Neuronal stem cell (in vitro differentiated cells): ENCODE data around the gene PEX26.

Source experiments
- DNase-seq: peaks from one replicate; pipeline ENCODE4 v3.0.0-alpha.2; 2013; ENCODE audit warnings: low spot score
- H2AFZ ChIP-seq: one replicate; pipeline ENCODE4 v1.6.1; 2013; ENCODE audit warnings: mild to moderate bottlenecking, low read length, inconsistent platforms
- H2AK5ac ChIP-seq: 2 replicates; pipeline ENCODE4 v1.6.1; 2013; ENCODE audit warnings: low read depth, mild to moderate bottlenecking, inconsistent platforms, low read length, moderate library complexity, mixed read lengths
- H2BK120ac ChIP-seq: 2 replicates; pipeline ENCODE4 v1.6.1; 2013; ENCODE audit warnings: low read depth, mild to moderate bottlenecking, inconsistent platforms, low read length, moderate library complexity, mixed read lengths
- H2BK12ac ChIP-seq: one replicate; pipeline ENCODE4 v1.6.1; 2013; ENCODE audit warnings: low read length, inconsistent platforms
- H2BK15ac ChIP-seq: 2 replicates; pipeline ENCODE4 v1.6.1; 2013; ENCODE audit warnings: mild to moderate bottlenecking, low read length, inconsistent platforms, mixed read lengths
- H2BK5ac ChIP-seq: one replicate; pipeline ENCODE4 v1.6.1; 2013; ENCODE audit warnings: inconsistent platforms, mild to moderate bottlenecking, low read length, moderate library complexity
- H3K14ac ChIP-seq: one replicate; pipeline ENCODE4 v1.6.1; 2013; ENCODE audit warnings: low read length, inconsistent platforms
- H3K18ac ChIP-seq: 2 replicates; pipeline ENCODE4 v1.6.1; 2013; ENCODE audit warnings: low read length, inconsistent platforms
- H3K23ac ChIP-seq: 2 replicates; pipeline ENCODE4 v1.6.1; 2013; ENCODE audit warnings: low read depth, mild to moderate bottlenecking, mixed read lengths, low read length, inconsistent platforms; ENCODE audit not compliant: poor library complexity
- H3K27ac ChIP-seq: replicated peaks from 3 replicates; pipeline ENCODE4 v1.5.1; 2013; ENCODE audit warnings: low read length, inconsistent platforms
- H3K27me3 ChIP-seq, 3 experiments: 2 replicates each; pipeline ENCODE4 v1.6.1; 2013; ENCODE audit warnings: low read length in 3 of 3, mild to moderate bottlenecking in 2 of 3, inconsistent platforms in 1 of 3, low read depth in 1 of 3, mixed read lengths in 1 of 3, moderate library complexity in 1 of 3; ENCODE audit not compliant: control insufficient read depth in 3 of 3, insufficient read depth in 3 of 3
- H3K36me3 ChIP-seq, 2 donors: replicated peaks in 1 of 2; 2 replicates each; pipeline ENCODE4 v1.6.1; 2013; ENCODE audit warnings: low read length in 2 of 2; ENCODE audit not compliant: control insufficient read depth in 2 of 2, insufficient read depth in 2 of 2
- H3K4ac ChIP-seq: 2 replicates; pipeline ENCODE4 v1.6.1; 2013; ENCODE audit warnings: inconsistent platforms, mild to moderate bottlenecking, low read length, moderate library complexity
- H3K4me1 ChIP-seq, 2 donors: 1 replicate in 1 of 2; 2 replicates in 1 of 2; pipeline ENCODE4 v1.6.1; 2013; ENCODE audit warnings: low read length in 2 of 2, low read depth in 1 of 2; ENCODE audit not compliant: control insufficient read depth in 2 of 2, insufficient read depth in 1 of 2
- H3K4me2 ChIP-seq: one replicate; pipeline ENCODE4 v1.6.1; 2013; ENCODE audit warnings: mild to moderate bottlenecking, low read length, inconsistent platforms; ENCODE audit not compliant: insufficient read depth, poor library complexity, severe bottlenecking
- H3K4me3 ChIP-seq, 2 donors: 2 replicates each; pipeline ENCODE4 v1.5.1; 2013; ENCODE audit warnings: low read length in 2 of 2, mild to moderate bottlenecking in 2 of 2, inconsistent platforms in 1 of 2, moderate library complexity in 1 of 2
- H3K79me1 ChIP-seq: one replicate; pipeline ENCODE4 v1.6.1; 2013; ENCODE audit warnings: low read depth, mild to moderate bottlenecking, inconsistent platforms, low read length, moderate library complexity
- H3K9ac ChIP-seq: one replicate; pipeline ENCODE4 v1.6.1; 2013; ENCODE audit warnings: mild to moderate bottlenecking, low read depth, low read length, inconsistent platforms; ENCODE audit not compliant: poor library complexity
- H3K9me3 ChIP-seq, 2 donors: replicated peaks in 1 of 2; 2 replicates each; pipeline versions ENCODE3 to v1.6.1; 2013; ENCODE audit warnings: low read length in 2 of 2, mild to moderate bottlenecking in 2 of 2, inconsistent platforms in 1 of 2, low read depth in 1 of 2, mixed read lengths in 1 of 2, moderate library complexity in 1 of 2; ENCODE audit not compliant: control insufficient read depth in 2 of 2, insufficient read depth in 1 of 2
- H4K8ac ChIP-seq: one replicate; pipeline ENCODE4 v1.6.1; 2013; ENCODE audit warnings: low read depth, mild to moderate bottlenecking, inconsistent platforms, low read length, moderate library complexity
- H4K91ac ChIP-seq: one replicate; pipeline ENCODE4 v1.6.1; 2013; ENCODE audit warnings: low read length, low read depth, mild to moderate bottlenecking, inconsistent platforms; ENCODE audit not compliant: poor library complexity
- WGBS, 2 donors: extraction: QIAGEN DNeasy Blood & Tissue Kit; methylation state at CpG; one replicate each; pipeline ENCODE4 v1.1.7; 2013; ENCODE audit warnings: missing lambda C conversion rate in 2 of 2, mixed read lengths in 1 of 2; ENCODE audit not compliant: insufficient read length in 2 of 2, insufficient replicate concordance in 1 of 2; ENCODE audit errors: extremely low coverage in 2 of 2; 5-methylcytosine and 5-hydroxymethylcytosine counted together

Gene PEX26

DNA sequence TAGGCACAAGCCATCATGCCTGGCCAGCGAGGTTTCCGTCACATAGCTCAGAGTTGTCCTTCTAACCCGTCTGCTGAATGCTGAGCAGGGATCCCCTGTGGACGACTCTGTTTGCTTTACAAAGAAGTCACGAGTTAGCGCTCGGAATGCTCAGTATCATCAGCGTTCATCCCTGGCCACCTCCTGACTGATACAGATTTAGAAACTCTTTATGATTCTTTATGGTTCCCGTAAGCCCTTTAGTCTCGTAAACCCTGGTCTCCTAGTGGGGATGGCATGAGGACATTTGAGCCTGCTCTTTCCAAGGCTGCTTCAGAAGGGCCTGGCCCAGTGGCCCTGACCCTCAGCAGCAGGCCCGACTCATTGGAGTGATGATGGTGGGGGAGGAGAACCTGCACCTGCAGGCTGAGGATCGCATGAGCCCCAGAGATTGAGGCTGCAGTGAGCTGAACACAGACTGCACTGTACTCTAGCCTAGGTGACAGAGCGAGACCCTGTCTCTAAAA, 9.6 kb downstream of the PEX26 start:
- no peak overlapping the region for H2AFZ ChIP-seq
- H3K4ac ChIP-seq, result no peak overlapping the region
- peaks cover 2% of the 10 kb centered on the region for H3K79me1 ChIP-seq
- no peak overlapping the region for H3K4me3 ChIP-seq
- H4K8ac ChIP-seq, result no peak overlapping the region
- H3K9ac ChIP-seq, result no peak overlapping the region
- H3K27ac ChIP-seq, result no peak overlapping the region
- H3K18ac ChIP-seq, result no peak overlapping the region
- H3K4me2 ChIP-seq, result no peak overlapping the region
- no peak overlapping the region for H2BK15ac ChIP-seq
- no peaks in the 10 kb centered on the region for H3K4me1 ChIP-seq
- peaks cover 40 to 86% of the 10 kb centered on the region in 2 donors for H3K36me3 ChIP-seq
- no peak for DNase-seq
- H3K9me3 ChIP-seq, result no peaks in the 10 kb centered on the region
- no peak overlapping the region for H3K23ac ChIP-seq
- WGBS, 2 donors, result no CpG with 5 or more reads among the region's 13 CpGs
- no peak overlapping the region for H4K91ac ChIP-seq
- H2AK5ac ChIP-seq, result no peak overlapping the region
- peaks cover 0 to 2% (median 0%) of the 10 kb centered on the region in 3 experiments for H3K27me3 ChIP-seq
- H2BK12ac ChIP-seq, result no peak overlapping the region
- H2BK120ac ChIP-seq, result no peak overlapping the region
- no peak overlapping the region for H2BK5ac ChIP-seq
- H3K14ac ChIP-seq, result no peak overlapping the region

DNA sequence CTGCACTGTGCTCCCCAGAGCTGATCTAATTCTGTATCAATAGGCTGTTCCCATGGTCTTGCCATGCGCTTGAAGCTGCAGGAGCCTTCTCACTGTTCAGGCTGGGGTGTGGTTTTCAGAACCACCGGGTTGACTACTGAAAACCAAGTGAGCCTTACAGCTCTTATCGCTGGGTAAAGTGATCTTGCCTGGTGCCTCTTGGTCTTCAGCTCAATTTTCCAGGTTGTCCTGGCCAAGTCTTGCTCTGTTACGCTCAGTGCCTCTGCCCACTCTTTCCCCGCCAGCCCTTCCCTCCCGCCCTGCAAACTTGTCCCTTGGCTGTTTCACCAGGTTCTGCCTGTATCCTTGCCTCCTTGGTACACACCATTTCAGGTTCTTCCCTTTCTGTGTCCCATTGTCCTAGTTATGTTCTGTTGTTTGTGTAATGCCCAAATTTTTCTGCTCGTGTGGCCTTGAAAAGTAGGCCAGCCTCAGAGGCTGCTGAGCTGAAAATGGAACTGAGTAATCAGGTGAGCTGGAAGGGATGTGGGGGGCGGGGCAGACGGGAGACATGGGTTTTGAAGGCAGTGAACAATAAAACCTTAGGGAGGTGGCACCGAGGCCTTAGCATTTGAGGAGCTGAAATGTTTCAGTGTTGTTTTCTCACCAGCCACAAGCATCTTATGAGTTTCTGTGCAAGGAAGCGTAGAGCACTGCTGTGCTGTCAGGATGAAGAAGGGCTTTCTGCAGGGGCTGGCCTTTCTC, 11.2 kb downstream of the PEX26 start:
- H3K4me1 ChIP-seq, result peaks cover 0 to 2% of the 10 kb centered on the region in 2 donors
- no peak overlapping the region for H4K91ac ChIP-seq
- H3K79me1 ChIP-seq, result peaks cover 2% of the 10 kb centered on the region
- H2BK15ac ChIP-seq, result no peak overlapping the region
- no peak overlapping the region for H3K23ac ChIP-seq
- H4K8ac ChIP-seq, result peak overlapping the region; percentile 43
- H2AK5ac ChIP-seq, result no peak overlapping the region
- no peak overlapping the region for H2AFZ ChIP-seq
- H3K27me3 ChIP-seq, result peaks cover 0 to 2% (median 0%) of the 10 kb centered on the region in 3 experiments
- no CpG with 5 or more reads among the region's 11 CpGs for WGBS, 2 donors
- no peaks in the 10 kb centered on the region for H3K9me3 ChIP-seq
- H2BK5ac ChIP-seq, result no peak overlapping the region
- no peak for DNase-seq
- no peak overlapping the region for H3K14ac ChIP-seq
- no peak overlapping the region for H3K27ac ChIP-seq
- H3K9ac ChIP-seq, result no peak overlapping the region
- no peak overlapping the region for H2BK12ac ChIP-seq
- H2BK120ac ChIP-seq, result no peak overlapping the region
- no peak overlapping the region for H3K4me2 ChIP-seq
- no peak overlapping the region for H3K4me3 ChIP-seq
- no peak overlapping the region for H3K4ac ChIP-seq
- peaks cover 32 to 71% of the 10 kb centered on the region in 2 donors for H3K36me3 ChIP-seq
- H3K18ac ChIP-seq, result no peak overlapping the region

- no peak overlapping the region for H3K4me3 ChIP-seq
- no CpG with 5 or more reads among the region's 8 CpGs for WGBS, 2 donors
- H2BK15ac ChIP-seq, result no peak overlapping the region
- H2AFZ ChIP-seq, result no peak overlapping the region
- peaks cover 2% of the 10 kb centered on the region for H3K79me1 ChIP-seq
- no peak overlapping the region for H4K91ac ChIP-seq
- no peak overlapping the region for H3K27ac ChIP-seq
- H3K4ac ChIP-seq, result no peak overlapping the region
- H3K9me3 ChIP-seq, result no peaks in the 10 kb centered on the region
- H2AK5ac ChIP-seq, result no peak overlapping the region
- H2BK12ac ChIP-seq, result no peak overlapping the region
- H3K14ac ChIP-seq, result no peak overlapping the region
- H2BK120ac ChIP-seq, result no peak overlapping the region
- no peak overlapping the region for H3K18ac ChIP-seq
- no peak overlapping the region for H2BK5ac ChIP-seq
- H3K36me3 ChIP-seq, result peaks cover 27 to 60% of the 10 kb centered on the region in 2 donors
- H3K4me2 ChIP-seq, result no peak overlapping the region
- H3K27me3 ChIP-seq, result no peaks in the 10 kb centered on the region
- no peak for DNase-seq
- no peak overlapping the region for H4K8ac ChIP-seq
- no peak overlapping the region for H3K9ac ChIP-seq
- no peak overlapping the region for H3K23ac ChIP-seq
- H3K4me1 ChIP-seq, result peaks cover 0 to 2% of the 10 kb centered on the region in 2 donors
Observed at GRCh38 chr22:18090286-18090685, 12.5 kb downstream of the PEX26 start.

GRCh38 chr22:18091478-18091877, 13.7 kb downstream of the PEX26 start:
- WGBS, 2 donors, result no CpG with 5 or more reads among the region's 7 CpGs
- Histone ChIP-seq H2BK5ac (no peak overlapping the region), H2AFZ (no peak overlapping the region), H3K4me3 (no peak overlapping the region), H3K14ac (no peak overlapping the region), H3K27me3 (no peaks in the 10 kb centered on the region), H3K27ac (no peak overlapping the region), H3K36me3 (peaks cover 24 to 54% of the 10 kb centered on the region in 2 donors), H2AK5ac (no peak overlapping the region), H4K8ac (no peak overlapping the region), H3K4me1 (peaks cover 0 to 2% of the 10 kb centered on the region in 2 donors), H3K18ac (no peak overlapping the region), H3K4me2 (no peak overlapping the region), H2BK15ac (no peak overlapping the region), H4K91ac (no peak overlapping the region), H2BK12ac (no peak overlapping the region), H3K23ac (no peak overlapping the region), H2BK120ac (no peak overlapping the region), H3K9ac (no peak overlapping the region), H3K9me3 (no peaks in the 10 kb centered on the region), H3K4ac (no peak overlapping the region), H3K79me1 (peaks cover 2% of the 10 kb centered on the region)
- no peak for DNase-seq
